HG03432 (cell line): ENCODE measurements around the gene FARS2.
A peak's percentile ranks its signal among the peaks of the same experiment; 100 is the strongest.

Source experiments
- ATAC-seq: cut with Tn5 transposase; IDR thresholded peaks from one replicate; pipeline ENCODE4 v1.9.1; 2021; ENCODE audit warnings: mild to moderate bottlenecking, moderate library complexity; ENCODE audit not compliant: unreplicated experiment

The FARS2 gene

GRCh38 chr6:5316951-5317350 is 55.6 kb downstream of the FARS2 start:
- ATAC-seq = no peak

GRCh38 chr6:5318617-5319272 is 57.4 kb downstream of the FARS2 start:
- ATAC-seq = no peak

GRCh38 chr6:5323979-5324378 is 62.7 kb downstream of the FARS2 start:
- ATAC-seq = no peak

- no peak for ATAC-seq
Observed at GRCh38 chr6:5325173-5325572, 63.9 kb downstream of the FARS2 start.

GRCh38 chr6:5326022-5326641 is 64.8 kb downstream of the FARS2 start:
- no peak for ATAC-seq

- no peak for ATAC-seq
Observed at GRCh38 chr6:5328800-5329199, 67.5 kb downstream of the FARS2 start.

GRCh38 chr6:5331845-5332442 is 70.6 kb downstream of the FARS2 start:
- no peak for ATAC-seq

- no peak for ATAC-seq
Observed at GRCh38 chr6:5333658-5334057, 72.3 kb downstream of the FARS2 start.

GRCh38 chr6:5334341-5334740 is 73.0 kb downstream of the FARS2 start:
- no peak for ATAC-seq

GRCh38 chr6:5335020-5335419 is 73.7 kb downstream of the FARS2 start:
- ATAC-seq = peak; percentile 67

GRCh38 chr6:5337573-5337972 is 76.3 kb downstream of the FARS2 start:
- no peak for ATAC-seq

GRCh38 chr6:5338177-5338960 is 77.1 kb downstream of the FARS2 start:
- ATAC-seq = no peak

- ATAC-seq = no peak
Observed at GRCh38 chr6:5339786-5340185, 78.5 kb downstream of the FARS2 start.

- ATAC-seq = no peak
Observed at GRCh38 chr6:5341845-5342244, 80.5 kb downstream of the FARS2 start.

- ATAC-seq = no peak
Observed at GRCh38 chr6:5343998-5344397, 82.7 kb downstream of the FARS2 start.

- no peak for ATAC-seq
Observed at GRCh38 chr6:5345324-5345723, 84.0 kb downstream of the FARS2 start.

GRCh38 chr6:5351552-5352210 is 90.4 kb downstream of the FARS2 start:
- ATAC-seq = no peak

- no peak for ATAC-seq
Observed at GRCh38 chr6:5353971-5354370, 92.7 kb downstream of the FARS2 start.

- ATAC-seq = no peak
Observed at GRCh38 chr6:5357486-5357885, 96.2 kb downstream of the FARS2 start.

GRCh38 chr6:5359417-5359816 is 98.1 kb downstream of the FARS2 start:
- ATAC-seq = no peak

GRCh38 chr6:5361396-5361795 is 100.1 kb downstream of the FARS2 start:
- ATAC-seq = no peak
